Measurements from ENCODE around the gene HOXC10.

Gene HOXC10

GRCh38 chr12:53969588-53970259, 15.2 kb upstream of the HOXC10 start:
- Histone ChIP-seq H3K27ac (ENCODE audit: low read length) (no peak overlapping the region), H3K4me3 (ENCODE audit: low read length) (no peak overlapping the region), H3K4me1 (ENCODE audit: insufficient read depth, low read length) (no peaks in the 10 kb centered on the region), H3K9ac (ENCODE audit: low read depth, low read length) (no peak overlapping the region), H3K36me3 (ENCODE audit: insufficient read depth, low read depth, low read length) (no peaks in the 10 kb centered on the region), H3K27me3 (ENCODE audit: insufficient read depth, low read length) (peaks cover 100% of the 10 kb centered on the region), H3K9me3 (ENCODE audit: insufficient read depth, low read depth, low read length) (peaks cover 9% of the 10 kb centered on the region; the same call in 1 of the 2 replicates)

GRCh38 chr12:53970451-53970850, 14.5 kb upstream of the HOXC10 start:
- Histone ChIP-seq H3K27me3 (ENCODE audit: insufficient read depth, low read length) (peaks cover 100% of the 10 kb centered on the region), H3K36me3 (ENCODE audit: insufficient read depth, low read depth, low read length) (no peaks in the 10 kb centered on the region), H3K27ac (ENCODE audit: low read length) (no peak overlapping the region), H3K4me1 (ENCODE audit: insufficient read depth, low read length) (no peaks in the 10 kb centered on the region), H3K9me3 (ENCODE audit: insufficient read depth, low read depth, low read length) (peaks cover 9% of the 10 kb centered on the region; the same call in 1 of the 2 replicates), H3K9ac (ENCODE audit: low read depth, low read length) (no peak overlapping the region), H3K4me3 (ENCODE audit: low read length) (no peak overlapping the region)

- H3K4me1 ChIP-seq (ENCODE audit: insufficient read depth, low read length) = no peaks in the 10 kb centered on the region
- no peaks in the 10 kb centered on the region for H3K36me3 ChIP-seq (ENCODE audit: insufficient read depth, low read depth, low read length)
- H3K27me3 ChIP-seq (ENCODE audit: insufficient read depth, low read length) = peaks cover 100% of the 10 kb centered on the region
- no peak overlapping the region for H3K4me3 ChIP-seq (ENCODE audit: low read length)
- H3K9me3 ChIP-seq (ENCODE audit: insufficient read depth, low read depth, low read length) = peaks cover 9% of the 10 kb centered on the region; the same call in 1 of the 2 replicates
- no peak overlapping the region for H3K27ac ChIP-seq (ENCODE audit: low read length)
- H3K9ac ChIP-seq (ENCODE audit: low read depth, low read length) = no peak overlapping the region
Observed at GRCh38 chr12:53971129-53971528, 13.8 kb upstream of the HOXC10 start.

GRCh38 chr12:53971686-53972085, 13.3 kb upstream of the HOXC10 start:
- Histone ChIP-seq H3K4me3 (ENCODE audit: low read length) (no peak overlapping the region), H3K9me3 (ENCODE audit: insufficient read depth, low read depth, low read length) (peaks cover 9% of the 10 kb centered on the region; the same call in 1 of the 2 replicates), H3K27me3 (ENCODE audit: insufficient read depth, low read length) (peaks cover 100% of the 10 kb centered on the region), H3K4me1 (ENCODE audit: insufficient read depth, low read length) (no peaks in the 10 kb centered on the region), H3K27ac (ENCODE audit: low read length) (no peak overlapping the region), H3K36me3 (ENCODE audit: insufficient read depth, low read depth, low read length) (no peaks in the 10 kb centered on the region), H3K9ac (ENCODE audit: low read depth, low read length) (no peak overlapping the region)

GRCh38 chr12:53972152-53972702, 12.7 kb upstream of the HOXC10 start:
- peaks cover 100% of the 10 kb centered on the region for H3K27me3 ChIP-seq (ENCODE audit: insufficient read depth, low read length)
- H3K4me1 ChIP-seq (ENCODE audit: insufficient read depth, low read length) = no peaks in the 10 kb centered on the region
- no peak overlapping the region for H3K9ac ChIP-seq (ENCODE audit: low read depth, low read length)
- H3K36me3 ChIP-seq (ENCODE audit: insufficient read depth, low read depth, low read length) = no peaks in the 10 kb centered on the region
- peaks cover 5% of the 10 kb centered on the region; the same call in 1 of the 2 replicates for H3K9me3 ChIP-seq (ENCODE audit: insufficient read depth, low read depth, low read length)
- no peak overlapping the region for H3K27ac ChIP-seq (ENCODE audit: low read length)
- H3K4me3 ChIP-seq (ENCODE audit: low read length) = no peak overlapping the region

GRCh38 chr12:53972722-53973235, 12.2 kb upstream of the HOXC10 start, which contains the start of gene HOXC11:
TSS of gene HOXC11 (plus strand) at chr12:53973126. CDS start at chr12:53973242, 116 bp downstream.
- Histone ChIP-seq H3K27me3 (ENCODE audit: insufficient read depth, low read length) (peaks cover 100% of the 10 kb centered on the region), H3K27ac (ENCODE audit: low read length) (no peak within 1 kb of the TSS)

GRCh38 chr12:53973236-53974042, 11.5 kb upstream of the HOXC10 start:
- H3K9ac ChIP-seq (ENCODE audit: low read depth, low read length) = no peak overlapping the region
- H3K4me1 ChIP-seq (ENCODE audit: insufficient read depth, low read length) = no peaks in the 10 kb centered on the region
- H3K4me3 ChIP-seq (ENCODE audit: low read length) = no peak overlapping the region
- peaks cover 4% of the 10 kb centered on the region; the same call in 1 of the 2 replicates for H3K9me3 ChIP-seq (ENCODE audit: insufficient read depth, low read depth, low read length)
- H3K27ac ChIP-seq (ENCODE audit: low read length) = no peak overlapping the region
- no peaks in the 10 kb centered on the region for H3K36me3 ChIP-seq (ENCODE audit: insufficient read depth, low read depth, low read length)
- H3K27me3 ChIP-seq (ENCODE audit: insufficient read depth, low read length) = peaks cover 100% of the 10 kb centered on the region

More at GRCh38 chr12:53972722-53973235, 12.2 kb upstream of the HOXC10 start, which contains the start of gene HOXC11:
- H3K4me1 ChIP-seq (ENCODE audit: insufficient read depth, low read length) = no peaks in the 10 kb centered on the region
- H3K9ac ChIP-seq (ENCODE audit: low read depth, low read length) = no peak within 1 kb of the TSS
- H3K36me3 ChIP-seq (ENCODE audit: insufficient read depth, low read depth, low read length) = no peaks in the 10 kb centered on the region
- no peak within 1 kb of the TSS for H3K4me3 ChIP-seq (ENCODE audit: low read length)
- H3K9me3 ChIP-seq (ENCODE audit: insufficient read depth, low read depth, low read length) = peaks cover 4% of the 10 kb centered on the region; the same call in 1 of the 2 replicates

- no peaks in the 10 kb centered on the region for H3K4me1 ChIP-seq (ENCODE audit: insufficient read depth, low read length)
Observed at GRCh38 chr12:53974084-53975063, 10.6 kb upstream of the HOXC10 start, which contains the start of gene HOTAIR. TSS of gene HOTAIR (minus strand) at chr12:53974954.

GRCh38 chr12:53975064-53975471, 9.9 kb upstream of the HOXC10 start:
- no peak overlapping the region for H3K9ac ChIP-seq (ENCODE audit: low read depth, low read length)
- H3K36me3 ChIP-seq (ENCODE audit: insufficient read depth, low read depth, low read length) = no peaks in the 10 kb centered on the region
- peaks cover 100% of the 10 kb centered on the region for H3K27me3 ChIP-seq (ENCODE audit: insufficient read depth, low read length)
- H3K4me1 ChIP-seq (ENCODE audit: insufficient read depth, low read length) = no peaks in the 10 kb centered on the region
- H3K27ac ChIP-seq (ENCODE audit: low read length) = no peak overlapping the region
- peaks cover 4% of the 10 kb centered on the region; the same call in 1 of the 2 replicates for H3K9me3 ChIP-seq (ENCODE audit: insufficient read depth, low read depth, low read length)
- H3K4me3 ChIP-seq (ENCODE audit: low read length) = no peak overlapping the region

More at GRCh38 chr12:53974084-53975063, 10.6 kb upstream of the HOXC10 start, which contains the start of gene HOTAIR:
- Histone ChIP-seq H3K27ac (ENCODE audit: low read length) (no peak within 1 kb of the TSS), H3K36me3 (ENCODE audit: insufficient read depth, low read depth, low read length) (no peaks in the 10 kb centered on the region), H3K4me3 (ENCODE audit: low read length) (no peak within 1 kb of the TSS), H3K27me3 (ENCODE audit: insufficient read depth, low read length) (peaks cover 100% of the 10 kb centered on the region), H3K9ac (ENCODE audit: low read depth, low read length) (no peak within 1 kb of the TSS), H3K9me3 (ENCODE audit: insufficient read depth, low read depth, low read length) (peaks cover 4% of the 10 kb centered on the region; the same call in 1 of the 2 replicates)

- Histone ChIP-seq H3K36me3 (ENCODE audit: insufficient read depth, low read depth, low read length) (no peaks in the 10 kb centered on the region), H3K4me1 (ENCODE audit: insufficient read depth, low read length) (no peaks in the 10 kb centered on the region), H3K27ac (ENCODE audit: low read length) (no peak overlapping the region), H3K27me3 (ENCODE audit: insufficient read depth, low read length) (peaks cover 100% of the 10 kb centered on the region), H3K9me3 (ENCODE audit: insufficient read depth, low read depth, low read length) (peaks cover 4% of the 10 kb centered on the region; the same call in 1 of the 2 replicates), H3K4me3 (ENCODE audit: low read length) (no peak overlapping the region), H3K9ac (ENCODE audit: low read depth, low read length) (no peak overlapping the region)
Observed at GRCh38 chr12:53975479-53976152, 9.3 kb upstream of the HOXC10 start.

Measured in iPS-20b (cell line).